Measurements from ENCODE around the gene CHD1L.
"Not testable (repeated sequence)": the region's sequence is repeated elsewhere in the genome, so short reads cannot be mapped to it uniquely, and the experiment has no call there.

GRCh38 chr1:147305803-147306202 lies 63.3 kb downstream of the CHD1L start:
- TF ChIP-seq, protein P1, sequence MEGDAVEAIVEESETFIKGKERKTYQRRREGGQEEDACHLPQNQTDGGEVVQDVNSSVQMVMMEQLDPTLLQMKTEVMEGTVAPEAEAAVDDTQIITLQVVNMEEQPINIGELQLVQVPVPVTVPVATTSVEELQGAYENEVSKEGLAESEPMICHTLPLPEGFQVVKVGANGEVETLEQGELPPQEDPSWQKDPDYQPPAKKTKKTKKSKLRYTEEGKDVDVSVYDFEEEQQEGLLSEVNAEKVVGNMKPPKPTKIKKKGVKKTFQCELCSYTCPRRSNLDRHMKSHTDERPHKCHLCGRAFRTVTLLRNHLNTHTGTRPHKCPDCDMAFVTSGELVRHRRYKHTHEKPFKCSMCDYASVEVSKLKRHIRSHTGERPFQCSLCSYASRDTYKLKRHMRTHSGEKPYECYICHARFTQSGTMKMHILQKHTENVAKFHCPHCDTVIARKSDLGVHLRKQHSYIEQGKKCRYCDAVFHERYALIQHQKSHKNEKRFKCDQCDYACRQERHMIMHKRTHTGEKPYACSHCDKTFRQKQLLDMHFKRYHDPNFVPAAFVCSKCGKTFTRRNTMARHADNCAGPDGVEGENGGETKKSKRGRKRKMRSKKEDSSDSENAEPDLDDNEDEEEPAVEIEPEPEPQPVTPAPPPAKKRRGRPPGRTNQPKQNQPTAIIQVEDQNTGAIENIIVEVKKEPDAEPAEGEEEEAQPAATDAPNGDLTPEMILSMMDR (IDR thresholded peaks at IDR 0.05), result not testable (repeated sequence)
- TF ChIP-seq POLR2A (IDR thresholded peaks at IDR 0.05), result not testable (repeated sequence)
